Measurements from ENCODE around the gene KCNQ1.

The KCNQ1 gene

GRCh38 chr11:2562890-2563212 lies 118.0 kb downstream of the KCNQ1 start:
- H4K20me1 ChIP-seq (ENCODE audit: insufficient read depth, low read length, poor library complexity, severe bottlenecking), result no peaks in the 10 kb centered on the region
- no peaks in the 10 kb centered on the region for H3K9me2 ChIP-seq (replicated peaks; ENCODE audit: low read depth, low read length)
- H2AFZ ChIP-seq (ENCODE audit: low read length), result no peak overlapping the region
- H3K4me1 ChIP-seq (ENCODE audit: insufficient read depth, low read length, poor library complexity, severe bottlenecking), result peaks cover 8% of the 10 kb centered on the region
- H3F3A ChIP-seq (ENCODE audit: low read depth), result no peaks in the 10 kb centered on the region
- no peak overlapping the region for H3K9ac ChIP-seq (ENCODE audit: low read depth, low read length, poor library complexity, severe bottlenecking)
- no peak overlapping the region for H3K4me2 ChIP-seq (ENCODE audit: low read depth, low read length, poor library complexity, severe bottlenecking)
- H3K36me3 ChIP-seq (ENCODE audit: insufficient read depth, low read length), result no peaks in the 10 kb centered on the region
- H3K4me3 ChIP-seq (ENCODE audit: low read length, poor library complexity, severe bottlenecking), result no peak overlapping the region
- TF ChIP-seq CTCF (conservative IDR thresholded peaks at IDR 0.05; ENCODE audit: low read length), result no peak
- TF ChIP-seq EZH2phosphoT487 (IDR thresholded peaks at IDR 0.05; ENCODE audit: borderline replicate concordance), result no peak
- no peaks in the 10 kb centered on the region for H3K79me2 ChIP-seq (ENCODE audit: insufficient read depth, low read length)
- no peaks in the 10 kb centered on the region for H3K9me3 ChIP-seq (ENCODE audit: insufficient read depth, low read depth, low read length)
- H3K27me3 ChIP-seq (ENCODE audit: insufficient read depth, low read length, poor library complexity, severe bottlenecking), result no peaks in the 10 kb centered on the region

GRCh38 chr11:2563213-2564007 lies 118.6 kb downstream of the KCNQ1 start:
- Histone ChIP-seq H2AFZ (ENCODE audit: low read length) (no peak overlapping the region), H3K4me3 (ENCODE audit: low read length, poor library complexity, severe bottlenecking) (no peak overlapping the region), H3K9me3 (ENCODE audit: insufficient read depth, low read depth, low read length) (no peaks in the 10 kb centered on the region), H3F3A (ENCODE audit: low read depth) (no peaks in the 10 kb centered on the region), H4K20me1 (ENCODE audit: insufficient read depth, low read length, poor library complexity, severe bottlenecking) (no peaks in the 10 kb centered on the region), H3K27me3 (ENCODE audit: insufficient read depth, low read length, poor library complexity, severe bottlenecking) (no peaks in the 10 kb centered on the region), H3K4me2 (ENCODE audit: low read depth, low read length, poor library complexity, severe bottlenecking) (no peak overlapping the region), H3K79me2 (ENCODE audit: insufficient read depth, low read length) (no peaks in the 10 kb centered on the region), H3K9ac (ENCODE audit: low read depth, low read length, poor library complexity, severe bottlenecking) (no peak overlapping the region), H3K36me3 (ENCODE audit: insufficient read depth, low read length) (no peaks in the 10 kb centered on the region), H3K4me1 (ENCODE audit: insufficient read depth, low read length, poor library complexity, severe bottlenecking) (peaks cover 8% of the 10 kb centered on the region), H3K9me2 (replicated peaks; ENCODE audit: low read depth, low read length) (no peaks in the 10 kb centered on the region)
- TF ChIP-seq CTCF (conservative IDR thresholded peaks at IDR 0.05; ENCODE audit: low read length), result no peak
- TF ChIP-seq EZH2phosphoT487 (IDR thresholded peaks at IDR 0.05; ENCODE audit: borderline replicate concordance), result no peak

GRCh38 chr11:2564008-2564530 lies 119.3 kb downstream of the KCNQ1 start:
- TF ChIP-seq CTCF (conservative IDR thresholded peaks at IDR 0.05; ENCODE audit: low read length) (no peak), EZH2phosphoT487 (IDR thresholded peaks at IDR 0.05; ENCODE audit: borderline replicate concordance) (no peak)
- no peaks in the 10 kb centered on the region for H3K79me2 ChIP-seq (ENCODE audit: insufficient read depth, low read length)
- H4K20me1 ChIP-seq (ENCODE audit: insufficient read depth, low read length, poor library complexity, severe bottlenecking), result no peaks in the 10 kb centered on the region
- no peaks in the 10 kb centered on the region for H3K36me3 ChIP-seq (ENCODE audit: insufficient read depth, low read length)
- no peaks in the 10 kb centered on the region for H3K27me3 ChIP-seq (ENCODE audit: insufficient read depth, low read length, poor library complexity, severe bottlenecking)
- no peak overlapping the region for H3K4me2 ChIP-seq (ENCODE audit: low read depth, low read length, poor library complexity, severe bottlenecking)
- H2AFZ ChIP-seq (ENCODE audit: low read length), result no peak overlapping the region
- H3K9me2 ChIP-seq (replicated peaks; ENCODE audit: low read depth, low read length), result no peaks in the 10 kb centered on the region
- no peak overlapping the region for H3K9ac ChIP-seq (ENCODE audit: low read depth, low read length, poor library complexity, severe bottlenecking)
- H3K4me3 ChIP-seq (ENCODE audit: low read length, poor library complexity, severe bottlenecking), result no peak overlapping the region
- no peaks in the 10 kb centered on the region for H3K9me3 ChIP-seq (ENCODE audit: insufficient read depth, low read depth, low read length)
- H3F3A ChIP-seq (ENCODE audit: low read depth), result no peaks in the 10 kb centered on the region
- peaks cover 8% of the 10 kb centered on the region for H3K4me1 ChIP-seq (ENCODE audit: insufficient read depth, low read length, poor library complexity, severe bottlenecking)

All from Loucy (cell line).